ENCODE data around the gene SST.

SST gene

GRCh38 chr3:187714404-187714979 lies 44.3 kb upstream of the SST start:
- H3K27ac ChIP-seq: no peak overlapping the region
- H3K27me3 ChIP-seq (ENCODE audit: insufficient read depth, low read depth): no peaks in the 10 kb centered on the region
- H3K4me2 ChIP-seq: no peak overlapping the region
- no peaks in the 10 kb centered on the region for H4K20me1 ChIP-seq (ENCODE audit: insufficient read depth)
- H3K4me1 ChIP-seq (ENCODE audit: low read depth, poor library complexity, severe bottlenecking): no peaks in the 10 kb centered on the region
- H3K79me2 ChIP-seq (ENCODE audit: insufficient read depth, low read depth): no peaks in the 10 kb centered on the region
- no peak overlapping the region for H3K9ac ChIP-seq
- TF ChIP-seq CTCF (conservative IDR thresholded peaks at IDR 0.05; ENCODE audit: low read depth, low read length): peak; percentile 95
- no peaks in the 10 kb centered on the region for H3K36me3 ChIP-seq (ENCODE audit: insufficient read depth)
- peak overlapping the region; percentile 5; the same call in 1 of the 2 replicates for H2AFZ ChIP-seq (ENCODE audit: low read depth)
- no peak overlapping the region for H3K4me3 ChIP-seq (IDR thresholded peaks at IDR 0.05; ENCODE audit: insufficient read depth, low read depth, low read length)

- Histone ChIP-seq H3K4me2 (no peak overlapping the region), H2AFZ (ENCODE audit: low read depth) (no peak overlapping the region)
These were observed 43.3 kb upstream of the SST start for GRCh38 chr3:187713504-187713903.

GRCh38 chr3:187709155-187709554 lies 39.0 kb upstream of the SST start:
- Histone ChIP-seq H3K36me3 (ENCODE audit: insufficient read depth) (no peaks in the 10 kb centered on the region), H3K4me1 (ENCODE audit: low read depth, poor library complexity, severe bottlenecking) (no peaks in the 10 kb centered on the region), H3K9ac (no peak overlapping the region), H4K20me1 (ENCODE audit: insufficient read depth) (no peaks in the 10 kb centered on the region), H3K27me3 (ENCODE audit: insufficient read depth, low read depth) (no peaks in the 10 kb centered on the region), H2AFZ (ENCODE audit: low read depth) (no peak overlapping the region), H3K27ac (no peak overlapping the region), H3K4me3 (IDR thresholded peaks at IDR 0.05; ENCODE audit: insufficient read depth, low read depth, low read length) (no peak overlapping the region), H3K4me2 (no peak overlapping the region), H3K79me2 (ENCODE audit: insufficient read depth, low read depth) (no peaks in the 10 kb centered on the region)
- TF ChIP-seq CTCF (conservative IDR thresholded peaks at IDR 0.05; ENCODE audit: low read depth, low read length): no peak

More at GRCh38 chr3:187713504-187713903, 43.3 kb upstream of the SST start:
- H3K9ac ChIP-seq: no peak overlapping the region
- no peaks in the 10 kb centered on the region for H3K27me3 ChIP-seq (ENCODE audit: insufficient read depth, low read depth)
- H3K4me3 ChIP-seq (IDR thresholded peaks at IDR 0.05; ENCODE audit: insufficient read depth, low read depth, low read length): no peak overlapping the region
- no peaks in the 10 kb centered on the region for H4K20me1 ChIP-seq (ENCODE audit: insufficient read depth)
- no peak overlapping the region for H3K27ac ChIP-seq
- TF ChIP-seq CTCF (conservative IDR thresholded peaks at IDR 0.05; ENCODE audit: low read depth, low read length): no peak
- H3K79me2 ChIP-seq (ENCODE audit: insufficient read depth, low read depth): no peaks in the 10 kb centered on the region
- no peaks in the 10 kb centered on the region for H3K36me3 ChIP-seq (ENCODE audit: insufficient read depth)
- H3K4me1 ChIP-seq (ENCODE audit: low read depth, poor library complexity, severe bottlenecking): no peaks in the 10 kb centered on the region

GRCh38 chr3:187708696-187709095 lies 38.5 kb upstream of the SST start:
- H4K20me1 ChIP-seq (ENCODE audit: insufficient read depth): no peaks in the 10 kb centered on the region
- H3K4me2 ChIP-seq: no peak overlapping the region
- H3K36me3 ChIP-seq (ENCODE audit: insufficient read depth): no peaks in the 10 kb centered on the region
- H3K4me3 ChIP-seq (IDR thresholded peaks at IDR 0.05; ENCODE audit: insufficient read depth, low read depth, low read length): no peak overlapping the region
- H2AFZ ChIP-seq (ENCODE audit: low read depth): no peak overlapping the region
- no peak overlapping the region for H3K27ac ChIP-seq
- no peaks in the 10 kb centered on the region for H3K27me3 ChIP-seq (ENCODE audit: insufficient read depth, low read depth)
- no peaks in the 10 kb centered on the region for H3K79me2 ChIP-seq (ENCODE audit: insufficient read depth, low read depth)
- no peaks in the 10 kb centered on the region for H3K4me1 ChIP-seq (ENCODE audit: low read depth, poor library complexity, severe bottlenecking)
- no peak for TF ChIP-seq CTCF (conservative IDR thresholded peaks at IDR 0.05; ENCODE audit: low read depth, low read length)
- no peak overlapping the region for H3K9ac ChIP-seq
